GM06990 (cell line): ENCODE data around the gene KIAA1671.

Source experiments
- DNase-seq: peaks from one replicate; pipeline ENCODE4 v3.0.0-alpha.2; 2011; ENCODE audit not compliant: insufficient read length; ENCODE audit errors: extremely low read depth
- H3K27me3 ChIP-seq: replicated peaks from 2 replicates; pipeline ENCODE4 v1.6.0; 2011; ENCODE audit warnings: low read length; ENCODE audit not compliant: control insufficient read depth, insufficient read depth
- H3K36me3 ChIP-seq: 2 replicates; pipeline ENCODE4 v1.5.1; 2011; ENCODE audit warnings: low read length; ENCODE audit not compliant: control insufficient read depth, insufficient read depth
- H3K4me3 ChIP-seq: replicated peaks from 2 replicates; pipeline ENCODE4 v1.5.1; 2011; ENCODE audit warnings: low read depth, mild to moderate bottlenecking, control low read depth, low read length
- TF ChIP-seq, protein P1 (sequence below): IDR thresholded peaks from 2 replicates; pipeline ENCODE4 v1.5.1; 2011; ENCODE audit warnings: low read length, control low read depth, mild to moderate bottlenecking, inconsistent platforms; ENCODE audit not compliant: insufficient read depth, poor library complexity, severe bottlenecking

KIAA1671 gene

GRCh38 chr22:24926849-24927579, 25.5 kb upstream of the KIAA1671 start:
- no peaks in the 10 kb centered on the region for H3K36me3 ChIP-seq
- peaks cover 2% of the 10 kb centered on the region for H3K27me3 ChIP-seq
- TF ChIP-seq, protein P1, sequence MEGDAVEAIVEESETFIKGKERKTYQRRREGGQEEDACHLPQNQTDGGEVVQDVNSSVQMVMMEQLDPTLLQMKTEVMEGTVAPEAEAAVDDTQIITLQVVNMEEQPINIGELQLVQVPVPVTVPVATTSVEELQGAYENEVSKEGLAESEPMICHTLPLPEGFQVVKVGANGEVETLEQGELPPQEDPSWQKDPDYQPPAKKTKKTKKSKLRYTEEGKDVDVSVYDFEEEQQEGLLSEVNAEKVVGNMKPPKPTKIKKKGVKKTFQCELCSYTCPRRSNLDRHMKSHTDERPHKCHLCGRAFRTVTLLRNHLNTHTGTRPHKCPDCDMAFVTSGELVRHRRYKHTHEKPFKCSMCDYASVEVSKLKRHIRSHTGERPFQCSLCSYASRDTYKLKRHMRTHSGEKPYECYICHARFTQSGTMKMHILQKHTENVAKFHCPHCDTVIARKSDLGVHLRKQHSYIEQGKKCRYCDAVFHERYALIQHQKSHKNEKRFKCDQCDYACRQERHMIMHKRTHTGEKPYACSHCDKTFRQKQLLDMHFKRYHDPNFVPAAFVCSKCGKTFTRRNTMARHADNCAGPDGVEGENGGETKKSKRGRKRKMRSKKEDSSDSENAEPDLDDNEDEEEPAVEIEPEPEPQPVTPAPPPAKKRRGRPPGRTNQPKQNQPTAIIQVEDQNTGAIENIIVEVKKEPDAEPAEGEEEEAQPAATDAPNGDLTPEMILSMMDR, result no peak
- H3K4me3 ChIP-seq, result no peak overlapping the region
- DNase-seq, result no peak

GRCh38 chr22:24928322-24928721, 24.2 kb upstream of the KIAA1671 start:
- no peaks in the 10 kb centered on the region for H3K36me3 ChIP-seq
- TF ChIP-seq, protein P1, result no peak

DNA sequence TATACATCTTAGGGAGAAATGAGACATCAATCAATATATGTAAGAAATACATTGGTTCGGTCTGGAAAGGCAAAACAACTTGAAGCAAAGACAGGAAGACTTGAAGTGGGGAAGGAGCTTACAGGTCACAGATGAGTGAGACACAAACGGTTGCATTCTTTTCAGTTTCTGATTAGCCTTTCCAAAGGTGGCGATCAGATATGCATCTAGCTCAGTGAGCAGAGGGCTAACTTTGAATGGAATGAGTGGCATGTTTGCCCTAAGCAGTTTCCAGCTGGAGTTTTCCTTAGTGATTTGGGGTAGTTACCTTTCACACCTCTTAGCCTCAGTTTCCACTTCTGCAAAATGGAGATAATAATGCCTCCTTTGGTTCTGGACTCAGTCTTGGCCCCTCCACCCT, 21.8 kb upstream of the KIAA1671 start:
- DNase-seq, result no peak
- TF ChIP-seq, protein P1, result no peak
- H3K27me3 ChIP-seq, result peaks cover 2% of the 10 kb centered on the region
- H3K36me3 ChIP-seq, result no peaks in the 10 kb centered on the region
- no peak overlapping the region for H3K4me3 ChIP-seq

More at GRCh38 chr22:24928322-24928721, 24.2 kb upstream of the KIAA1671 start:
- H3K4me3 ChIP-seq, result no peak overlapping the region
- peaks cover 2% of the 10 kb centered on the region for H3K27me3 ChIP-seq
- no peak for DNase-seq

DNA sequence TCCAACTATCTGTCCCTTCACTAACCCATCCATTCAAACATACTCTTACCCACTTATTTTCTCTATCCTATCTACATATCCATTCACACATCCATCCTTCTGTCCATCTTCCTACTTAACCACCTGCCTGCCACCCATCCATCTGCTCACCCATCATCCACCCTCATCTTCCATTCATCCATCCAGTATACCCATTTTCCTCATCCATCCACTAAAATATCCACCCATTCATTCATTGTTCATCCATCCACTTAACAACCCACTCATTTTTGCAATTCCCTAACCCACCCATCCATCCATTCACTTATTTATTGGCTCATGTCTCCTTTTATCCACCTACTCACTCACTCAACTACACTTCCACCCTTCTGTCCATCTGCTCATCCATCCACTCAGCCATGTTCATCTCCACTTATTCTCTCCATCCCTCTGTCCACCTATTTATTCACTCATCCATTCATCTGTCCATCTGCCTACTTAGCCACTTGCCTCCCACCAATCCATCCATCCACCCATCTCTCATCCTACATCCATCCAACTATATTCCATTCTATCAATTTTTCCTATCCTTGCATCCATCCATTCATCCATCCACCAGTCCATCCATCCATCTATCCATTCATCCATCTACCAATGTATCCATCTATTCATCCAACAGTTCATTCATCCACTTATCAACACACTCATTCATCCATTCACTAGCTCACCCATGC, 16.6 kb upstream of the KIAA1671 start:
- H3K4me3 ChIP-seq, result no peak overlapping the region
- no peaks in the 10 kb centered on the region for H3K36me3 ChIP-seq
- no peak for DNase-seq
- TF ChIP-seq, protein P1, result no peak
- H3K27me3 ChIP-seq, result no peaks in the 10 kb centered on the region

GRCh38 chr22:24937114-24937513, 15.4 kb upstream of the KIAA1671 start:
- no peaks in the 10 kb centered on the region for H3K36me3 ChIP-seq
- TF ChIP-seq, protein P1, result peak; percentile 32
- no peak for DNase-seq
- H3K27me3 ChIP-seq, result no peaks in the 10 kb centered on the region
- H3K4me3 ChIP-seq, result no peak overlapping the region
